Hematopoietic multipotent progenitor cell treated with erythropoietin and hydrocortisone succinate and interleukin-3 and kit ligand, for 6 days (in vitro differentiated cells): ENCODE measurements around the gene MEOX1.
"Not testable (repeated sequence)": the region's sequence is repeated elsewhere in the genome, so short reads cannot be mapped to it uniquely, and the experiment has no call there.

Experiments
- DNase-seq: peaks from one replicate; pipeline ENCODE4 v3.0.0-alpha.2; 2015

The MEOX1 gene

DNA sequence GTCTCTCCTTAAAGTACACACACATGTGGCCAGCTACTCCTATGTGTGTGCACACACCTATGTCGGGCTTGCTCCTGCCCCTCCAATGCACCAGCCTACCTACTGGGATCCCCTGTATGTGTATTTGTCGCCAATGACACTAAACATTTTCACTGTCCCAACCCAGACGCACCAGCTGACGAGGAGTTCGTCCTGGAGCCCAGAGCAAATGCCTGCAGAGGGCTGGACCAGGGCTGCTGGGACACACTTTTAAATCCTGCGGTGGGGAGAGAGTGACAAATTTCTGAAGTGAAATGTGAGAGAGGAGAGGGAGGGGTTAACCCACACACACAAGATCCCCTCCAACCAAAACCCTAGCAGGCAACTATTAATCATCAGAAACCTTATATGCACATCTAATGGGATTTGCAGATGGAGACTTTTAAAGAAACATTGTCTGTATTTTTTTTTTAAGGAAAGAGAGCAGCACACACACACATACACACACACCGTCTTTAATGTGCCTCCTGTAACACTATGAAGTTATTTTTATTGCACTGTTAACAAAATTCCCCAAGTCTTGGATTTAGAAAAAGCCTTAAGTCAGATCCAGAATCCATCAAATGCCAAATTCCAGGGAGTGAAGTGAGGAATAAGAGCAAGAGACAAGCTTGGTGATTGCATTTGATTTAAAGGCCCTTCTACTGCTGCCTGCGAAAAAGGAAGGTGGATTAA, at the start of gene MEOX1:
Gene MEOX1 (minus strand): TSS at position 224 of the 714 bp plus-strand sequence. CDS start 388 bp downstream, outside the sequence.
- DNase-seq = no peak

DNA sequence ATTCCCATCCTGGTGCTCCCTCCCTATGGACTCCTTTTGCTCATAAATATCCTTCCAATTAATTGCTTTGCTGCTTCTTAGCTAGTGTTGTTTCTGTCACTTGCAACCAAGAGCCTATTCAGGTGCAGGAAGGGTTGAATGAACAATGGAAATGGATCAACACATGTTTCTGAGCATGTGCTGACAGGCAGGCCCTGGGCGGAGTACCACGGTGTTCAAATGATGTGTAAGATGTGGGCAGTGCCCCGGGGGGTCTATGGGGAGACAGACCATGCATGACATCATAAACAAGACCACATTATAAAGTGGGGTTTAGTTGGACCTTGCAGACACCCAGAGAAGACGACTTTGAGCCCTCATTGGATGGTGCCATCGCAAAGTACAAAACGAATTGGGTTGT, 48.4 kb upstream of the MEOX1 start:
- no peak for DNase-seq

DNA sequence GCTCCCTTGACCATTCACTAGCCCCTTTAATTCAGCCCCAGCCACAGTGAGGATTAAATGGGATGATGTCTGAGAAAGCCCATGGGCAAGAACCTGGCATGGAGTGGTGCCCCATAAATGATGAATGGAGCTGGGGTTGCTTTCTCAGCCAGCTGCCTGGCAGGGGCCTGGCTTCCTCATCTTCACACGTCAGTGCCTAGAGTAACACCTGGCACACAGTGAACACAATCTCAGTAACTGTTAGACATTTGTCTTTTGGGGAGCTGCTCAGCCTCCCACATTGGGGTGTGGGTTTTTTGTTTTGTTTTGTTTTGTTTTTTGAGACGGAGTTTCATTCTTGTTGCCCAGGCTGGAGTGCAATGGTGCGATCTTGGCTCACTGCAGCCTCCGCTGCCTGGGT, 47.5 kb upstream of the MEOX1 start:
- no peak for DNase-seq

DNA sequence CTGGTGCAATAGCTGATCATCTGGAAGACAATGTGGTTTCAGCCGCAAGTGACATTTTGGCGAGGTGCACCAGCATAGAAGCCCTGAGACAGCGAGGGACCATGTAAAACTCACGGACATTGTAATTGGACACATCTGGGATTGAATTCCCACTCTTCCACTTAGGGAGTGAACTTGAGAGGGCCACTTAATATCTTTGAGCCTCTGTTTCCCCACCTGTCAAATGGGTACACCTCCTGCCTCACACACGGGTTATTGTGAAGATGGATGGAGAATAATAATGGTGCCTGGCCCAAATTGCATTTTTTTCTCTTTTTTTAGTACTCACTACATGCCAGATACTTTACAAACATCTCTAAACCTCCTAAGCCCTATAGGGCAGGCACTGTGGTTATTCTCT, 45.5 kb upstream of the MEOX1 start:
- no peak for DNase-seq

DNA sequence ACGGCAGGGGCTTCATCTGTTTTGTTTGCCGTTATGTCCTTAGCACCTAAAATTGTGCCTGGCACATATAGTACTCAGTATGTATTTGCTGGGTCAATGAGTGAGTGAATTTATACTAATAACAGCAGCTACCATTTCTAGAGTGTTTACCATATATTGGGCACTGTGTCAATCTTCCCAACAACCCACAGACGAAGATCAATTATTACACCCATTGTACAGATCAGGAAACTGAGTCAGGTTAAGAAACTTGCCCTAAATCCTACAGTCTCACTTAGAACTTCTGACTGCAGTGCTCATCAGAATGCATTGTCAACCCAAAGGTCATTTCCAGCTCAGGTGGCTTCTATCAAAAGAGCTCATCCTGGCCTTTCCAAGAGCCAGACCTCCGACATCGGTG, 44.5 kb upstream of the MEOX1 start:
- no peak for DNase-seq

DNA sequence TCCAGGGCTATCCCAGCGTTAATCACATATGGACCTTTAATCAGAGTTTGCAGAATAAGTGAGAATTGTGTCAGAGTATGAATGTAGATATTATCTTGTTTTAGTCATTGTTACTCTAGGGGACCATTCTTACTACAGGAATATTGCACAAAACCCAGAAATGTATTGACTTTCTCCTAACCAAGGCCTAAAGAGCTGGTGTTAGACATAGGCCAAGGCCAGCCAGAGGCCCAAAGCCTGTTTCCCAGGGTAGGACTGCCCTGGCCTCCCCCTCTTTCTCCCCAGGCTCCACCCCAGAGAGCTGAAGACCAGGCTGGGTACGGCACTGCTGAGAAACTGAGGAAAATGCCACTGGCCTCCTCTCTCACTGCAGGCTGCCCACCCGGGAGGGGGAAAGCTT, 41.9 kb upstream of the MEOX1 start:
- DNase-seq = no peak

DNA sequence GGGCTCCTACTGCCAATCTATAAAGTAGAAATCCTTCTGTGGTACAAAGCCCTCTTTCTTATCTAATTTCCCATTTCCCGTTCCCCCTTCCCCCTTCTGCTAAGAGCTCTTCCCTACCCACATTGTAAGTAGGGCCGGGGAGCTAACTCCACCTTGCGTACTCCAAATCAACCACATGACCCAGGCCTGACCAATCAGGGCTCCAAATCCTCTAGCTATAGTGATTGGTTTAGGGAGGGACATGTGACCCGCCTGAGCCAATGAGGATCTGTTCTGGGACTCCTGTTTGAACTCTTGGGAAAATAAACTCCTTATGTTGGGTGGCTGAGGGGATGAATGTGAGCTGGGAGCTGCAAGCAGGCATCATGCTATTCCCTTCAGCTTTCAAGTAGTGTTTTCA, 40.9 kb upstream of the MEOX1 start:
- peak; percentile 41 for DNase-seq

DNA sequence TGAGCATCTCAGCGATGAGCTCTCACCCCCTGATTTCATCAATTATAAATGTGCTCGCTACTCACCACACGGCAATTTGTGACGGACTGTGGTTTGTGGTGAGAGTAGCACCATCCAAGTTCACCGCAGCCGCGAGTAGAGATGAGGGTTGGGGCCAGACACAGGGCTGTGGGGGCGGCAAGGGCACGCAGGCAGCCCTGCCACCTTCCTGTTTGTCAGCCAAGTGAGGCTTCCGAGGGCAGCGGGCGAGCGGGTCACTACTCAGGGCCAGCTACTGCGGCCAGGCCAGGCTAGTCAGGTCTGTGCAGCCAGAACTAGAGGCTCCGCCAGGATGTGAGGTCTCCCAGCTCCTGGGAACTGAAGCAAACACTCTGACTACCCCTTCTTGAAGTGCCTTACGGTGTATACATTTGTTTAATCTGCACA, 39.6 kb upstream of the MEOX1 start:
- peak; percentile 77 for DNase-seq

DNA sequence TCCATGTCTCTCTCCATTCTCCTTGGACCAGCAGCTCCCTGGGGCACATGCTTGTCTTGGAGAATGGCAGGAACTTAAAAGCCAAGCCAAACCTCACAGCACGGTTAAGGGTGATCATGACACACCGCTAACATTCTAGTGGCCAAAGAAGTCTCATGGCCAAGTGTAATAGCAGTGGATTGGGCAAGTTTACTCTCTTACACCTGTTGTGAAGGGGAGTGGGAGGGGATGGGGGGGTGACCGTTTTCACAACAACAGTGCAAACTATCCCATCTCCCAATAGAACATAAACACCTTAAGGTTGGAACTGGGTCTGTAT, 37.7 kb upstream of the MEOX1 start:
- DNase-seq = no peak

DNA sequence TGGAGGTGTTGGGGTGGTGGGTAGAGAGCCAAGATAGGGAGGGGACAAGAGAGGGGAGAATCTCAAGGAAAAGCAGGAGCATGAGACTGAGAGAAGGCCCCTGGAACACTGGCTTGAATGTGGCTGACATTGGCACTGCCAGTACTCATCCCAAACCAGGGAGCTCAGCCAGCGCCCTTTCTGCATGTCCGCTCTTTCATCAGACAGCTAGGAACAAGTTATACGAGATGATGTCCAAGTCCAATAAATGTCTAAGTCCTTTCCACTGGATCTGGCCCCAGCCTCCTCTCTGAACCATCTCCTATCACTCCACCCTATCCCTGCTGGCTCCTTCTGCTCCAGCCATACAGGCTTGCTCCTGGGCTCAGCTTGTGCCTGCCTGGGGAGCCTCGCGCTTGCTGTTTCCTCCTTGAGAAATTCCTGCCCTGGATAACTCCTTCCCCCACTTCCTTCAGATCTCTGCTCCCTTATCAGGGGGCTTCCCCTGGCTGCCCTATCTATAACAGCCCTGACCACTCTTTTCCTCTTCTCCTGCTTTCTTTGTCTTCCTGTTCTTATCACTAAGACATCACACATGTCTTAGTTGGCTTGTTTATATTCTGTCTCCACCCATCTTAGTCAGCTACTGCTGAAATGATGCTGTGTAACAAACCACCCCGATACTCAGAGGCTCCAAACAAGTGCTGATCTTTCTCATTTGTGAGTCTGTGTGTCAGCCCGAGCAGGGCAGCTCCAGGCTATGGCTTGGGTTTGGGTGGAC, 37.1 kb upstream of the MEOX1 start:
- no peak for DNase-seq

DNA sequence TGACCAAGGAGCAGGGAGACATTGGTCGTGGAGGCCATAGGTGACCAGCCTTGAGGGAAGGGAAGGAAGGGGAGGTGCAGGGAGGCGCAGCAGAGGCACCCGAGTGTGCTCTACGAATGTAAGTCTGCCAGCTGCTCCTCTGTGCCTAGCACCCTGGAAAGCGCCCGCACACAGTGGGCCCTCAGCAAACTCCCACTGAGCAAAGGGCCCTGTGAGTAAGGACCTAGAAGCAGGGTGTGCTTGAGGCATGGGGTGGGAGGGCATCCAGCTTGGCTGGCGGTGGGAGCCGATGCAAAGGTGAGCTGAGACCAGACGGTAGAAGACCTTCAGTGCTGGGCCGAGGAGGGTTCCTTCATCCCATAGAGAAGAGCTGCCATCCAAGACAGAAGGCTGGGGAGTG, 36.2 kb upstream of the MEOX1 start:
- DNase-seq = no peak

DNA sequence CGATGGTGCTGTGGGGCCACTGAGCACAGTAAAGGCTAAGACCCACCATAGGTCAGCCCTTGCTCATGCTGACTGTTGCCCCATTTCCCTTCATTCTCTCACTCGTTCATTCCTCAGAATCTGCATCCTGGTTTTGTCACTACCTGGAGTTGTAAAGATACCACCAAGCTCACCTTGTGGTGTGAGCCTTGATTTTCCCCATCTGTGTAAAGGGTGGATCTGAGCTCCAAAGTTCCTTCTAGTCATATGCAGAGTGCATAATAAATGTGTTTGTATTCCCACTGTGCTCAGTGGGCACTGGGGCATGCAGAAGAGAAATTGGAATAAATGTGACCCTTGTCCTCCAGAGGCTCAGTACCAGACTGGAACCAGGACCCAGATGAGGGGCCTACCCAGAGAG, 35.2 kb upstream of the MEOX1 start:
- DNase-seq = no peak

DNA sequence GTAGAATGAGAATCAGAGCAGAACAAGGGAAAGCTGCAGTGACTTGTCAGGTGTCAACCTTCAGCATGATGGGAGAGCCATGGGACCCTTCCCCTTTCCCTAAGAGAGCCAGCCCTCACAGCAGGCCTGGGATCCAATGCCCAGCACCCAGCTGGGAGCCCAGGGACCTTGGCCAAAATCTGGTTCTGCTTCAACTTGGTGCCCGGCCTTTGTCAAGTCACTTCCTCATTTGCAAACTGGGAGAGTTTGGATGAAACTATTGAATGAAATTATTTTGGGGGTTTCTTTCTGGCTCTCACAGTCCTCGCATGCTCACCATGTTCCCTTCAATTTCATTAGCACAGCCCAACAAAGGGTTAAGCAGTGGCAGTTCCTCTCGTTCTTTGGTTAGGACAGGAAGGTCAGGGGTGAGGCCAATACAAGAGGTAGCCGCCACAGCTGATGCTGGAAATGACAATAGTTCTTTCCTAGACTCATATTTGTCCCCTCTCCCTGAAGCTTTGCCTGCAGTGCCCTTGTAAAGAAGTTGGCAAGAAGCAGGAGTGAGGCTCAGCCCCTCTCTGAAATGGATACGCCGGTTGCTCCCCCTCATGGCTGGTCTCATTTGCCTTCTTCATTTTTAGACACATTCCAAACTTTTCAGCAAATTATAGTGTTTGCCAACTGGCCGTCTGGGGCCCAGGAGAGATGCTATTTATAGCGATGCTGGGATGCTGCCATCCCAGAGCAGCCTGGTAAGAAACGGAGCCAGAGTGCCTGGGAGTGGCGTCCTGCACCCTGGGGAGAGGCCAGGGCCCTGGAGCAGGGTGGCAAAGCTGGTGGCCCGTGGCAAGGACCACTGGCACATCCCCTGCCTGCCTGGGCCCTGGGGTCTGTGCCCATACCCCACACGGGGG, 34.5 kb upstream of the MEOX1 start:
- DNase-seq = no peak

DNA sequence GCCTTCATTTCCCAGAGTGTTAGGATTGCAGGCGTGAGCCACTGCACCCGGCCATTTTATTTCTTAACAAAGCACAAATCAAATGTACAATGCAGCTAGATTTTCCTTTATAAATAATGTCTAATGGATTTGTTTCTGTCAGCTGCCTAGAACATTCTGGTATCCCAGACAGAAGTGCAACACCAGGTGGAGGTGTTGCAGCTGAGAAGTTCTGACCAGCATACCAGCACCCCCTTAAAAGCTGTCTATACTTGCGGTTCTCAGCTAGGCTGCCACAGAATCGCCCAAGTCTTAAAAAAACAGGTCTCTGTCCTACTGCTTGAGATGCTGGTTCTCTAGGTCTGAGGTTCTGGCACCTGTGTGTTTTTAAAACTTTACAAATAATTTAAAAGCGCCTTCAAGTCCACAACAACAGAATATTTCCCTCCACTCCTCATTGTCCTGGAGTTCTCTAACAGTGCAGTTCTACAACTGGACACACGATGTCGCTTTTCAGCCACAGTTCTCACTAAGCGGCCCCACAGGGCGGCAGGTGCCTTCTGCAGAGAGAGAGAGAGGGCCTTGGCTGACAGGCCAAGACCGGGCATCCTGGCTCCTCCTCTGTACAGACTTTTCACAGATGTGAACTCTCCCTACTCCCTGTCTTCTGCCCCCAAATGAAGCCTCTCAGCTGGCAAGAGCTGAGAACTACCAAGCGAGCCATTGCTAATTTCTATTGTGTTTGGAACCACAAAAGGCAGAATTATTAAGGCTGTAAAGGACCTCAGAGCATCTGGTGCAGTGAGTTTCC, 32.6 kb upstream of the MEOX1 start:
- DNase-seq = peak; percentile 90

DNA sequence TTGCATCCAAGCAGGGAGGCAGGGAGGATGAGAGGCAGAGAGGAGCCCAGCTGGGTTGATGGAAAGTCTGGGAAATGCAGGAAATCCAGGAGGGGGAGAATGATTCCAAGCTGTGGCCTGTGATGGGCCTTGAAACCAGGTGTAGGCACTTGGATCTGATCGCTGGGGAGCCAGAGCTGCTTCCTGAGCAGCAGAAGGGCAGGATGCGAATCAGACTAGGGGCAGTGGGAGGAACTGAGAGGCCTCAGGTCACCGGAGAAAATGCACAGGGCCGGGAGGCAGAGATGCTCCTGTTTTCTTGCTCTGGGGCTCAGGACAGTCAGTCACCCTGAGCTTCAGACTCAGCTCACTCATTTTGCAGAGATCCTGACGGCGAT, 29.6 kb upstream of the MEOX1 start:
- no peak for DNase-seq

DNA sequence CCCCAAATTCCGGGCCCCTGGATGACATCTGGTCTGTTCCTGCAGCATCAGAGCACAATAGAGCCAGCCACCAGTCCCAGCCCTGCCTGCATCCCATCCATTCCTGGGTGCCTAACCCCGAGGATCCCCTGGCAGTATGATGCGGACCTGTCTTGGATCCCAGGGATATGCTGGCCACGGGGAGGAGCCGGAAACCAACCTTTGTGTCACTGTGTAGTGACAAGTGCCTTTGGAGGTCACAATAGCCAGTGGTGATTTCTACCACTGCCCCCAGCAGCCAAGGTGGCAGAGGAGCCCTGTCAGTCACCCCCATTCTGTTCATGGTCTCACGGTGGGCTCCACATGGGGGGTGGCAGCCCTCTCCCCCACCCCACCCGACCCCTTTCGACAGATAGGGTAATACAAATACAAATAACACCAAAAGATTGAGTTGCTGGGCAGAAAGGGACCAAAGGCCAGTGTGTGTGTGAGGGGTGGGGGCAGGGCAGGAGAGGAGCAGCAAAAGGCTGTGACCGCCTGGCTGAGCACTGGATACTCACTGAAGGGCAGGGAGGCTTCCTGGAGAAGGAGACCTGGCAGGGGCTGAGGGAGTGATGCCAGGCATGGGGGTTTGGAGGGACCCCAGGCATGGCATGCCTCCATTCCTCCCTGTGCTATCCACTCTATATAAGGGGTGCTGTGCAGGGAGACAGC, 29.0 kb upstream of the MEOX1 start:
- no peak for DNase-seq

DNA sequence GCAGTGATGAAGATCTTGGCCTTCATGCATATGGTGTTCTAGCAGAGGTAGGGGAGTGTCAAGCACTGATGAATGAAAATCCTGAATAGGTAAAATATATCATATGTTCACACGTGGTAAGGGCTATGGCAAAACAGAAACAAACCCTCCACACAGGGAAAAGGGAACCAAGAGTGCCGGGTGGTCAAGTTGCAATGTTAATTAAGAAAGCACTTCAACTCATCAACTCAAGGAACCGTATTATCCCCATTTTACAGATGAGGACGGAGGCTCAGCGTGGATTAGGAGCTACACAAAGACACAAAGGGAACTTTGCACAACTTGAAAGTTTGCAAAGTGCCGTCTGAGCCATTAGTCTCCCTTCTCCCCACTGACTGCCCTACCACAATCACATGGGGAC, 28.1 kb upstream of the MEOX1 start:
- DNase-seq = no peak

DNA sequence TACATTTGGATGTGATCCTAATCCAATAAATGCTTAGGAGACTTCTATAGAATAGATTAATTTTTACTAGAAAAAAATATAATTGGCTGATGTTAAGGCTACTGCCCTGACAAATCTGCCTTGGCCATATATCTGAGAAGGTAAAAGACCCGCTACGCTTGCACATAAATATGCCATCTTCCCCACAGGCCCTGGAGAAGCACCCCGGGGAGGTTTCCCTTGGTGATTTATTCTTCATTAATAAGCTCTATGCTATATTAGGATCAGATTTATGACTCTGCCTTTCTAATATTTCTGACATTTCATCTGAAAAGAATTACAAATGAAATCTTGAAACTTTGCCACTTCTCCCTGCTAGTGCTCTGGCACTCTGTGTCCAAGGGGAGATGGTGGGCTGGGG, 27.4 kb upstream of the MEOX1 start:
- DNase-seq = no peak

DNA sequence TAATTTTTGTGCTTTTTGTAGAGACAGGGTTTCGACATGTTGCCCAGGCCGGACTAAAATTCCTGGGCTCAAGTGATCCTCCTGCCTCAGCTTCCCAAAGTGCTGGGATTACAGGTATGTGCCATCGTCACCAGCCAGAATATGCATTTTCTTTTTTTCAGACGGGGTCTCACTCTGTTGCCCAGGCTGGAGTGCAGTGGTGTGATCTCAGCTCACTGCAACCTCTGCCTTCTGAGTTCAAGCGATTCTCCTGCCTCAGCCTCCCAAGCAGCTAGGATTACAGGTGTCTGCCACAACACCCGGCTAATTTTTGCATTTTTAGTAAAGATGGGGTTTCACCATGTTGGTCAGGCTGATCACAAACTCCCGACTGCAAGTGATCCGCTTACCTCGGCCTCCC, 25.2 kb upstream of the MEOX1 start:
- not testable (repeated sequence) for DNase-seq

DNA sequence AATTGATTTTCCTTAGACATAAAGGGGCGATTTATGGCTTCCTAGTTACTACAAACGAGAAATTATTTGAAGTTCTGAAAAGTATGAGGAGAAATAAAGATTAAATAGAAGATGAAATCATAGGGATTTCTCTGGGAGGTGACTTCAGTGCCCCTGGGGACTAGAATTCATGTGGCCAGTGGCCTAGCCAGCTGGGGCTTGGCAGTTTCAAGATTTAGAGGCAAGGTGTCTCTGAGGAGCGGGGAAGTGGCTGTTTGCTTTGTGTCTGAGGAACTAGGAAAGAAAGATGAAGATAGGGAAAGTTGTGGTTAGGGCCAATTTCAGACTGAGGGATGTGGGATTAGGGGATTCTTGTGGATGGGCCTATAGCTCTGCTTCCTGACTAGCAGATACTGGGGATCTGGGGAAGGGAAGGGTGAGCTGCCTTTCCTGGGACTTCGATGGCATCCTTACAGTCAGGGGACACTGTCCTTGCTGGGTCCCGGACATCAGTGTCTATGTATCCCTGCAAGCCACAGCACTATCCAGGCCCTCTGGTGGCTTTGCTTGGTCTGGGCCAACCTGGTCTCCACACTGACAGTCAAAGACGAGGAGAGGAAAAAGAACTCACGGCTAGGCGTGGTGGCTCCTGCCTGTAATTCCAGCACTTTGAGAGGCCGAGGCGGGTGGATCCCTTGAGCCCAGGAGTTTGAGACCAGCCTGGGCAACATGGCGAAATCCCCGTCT, 22.4 kb upstream of the MEOX1 start:
- DNase-seq = no peak

DNA sequence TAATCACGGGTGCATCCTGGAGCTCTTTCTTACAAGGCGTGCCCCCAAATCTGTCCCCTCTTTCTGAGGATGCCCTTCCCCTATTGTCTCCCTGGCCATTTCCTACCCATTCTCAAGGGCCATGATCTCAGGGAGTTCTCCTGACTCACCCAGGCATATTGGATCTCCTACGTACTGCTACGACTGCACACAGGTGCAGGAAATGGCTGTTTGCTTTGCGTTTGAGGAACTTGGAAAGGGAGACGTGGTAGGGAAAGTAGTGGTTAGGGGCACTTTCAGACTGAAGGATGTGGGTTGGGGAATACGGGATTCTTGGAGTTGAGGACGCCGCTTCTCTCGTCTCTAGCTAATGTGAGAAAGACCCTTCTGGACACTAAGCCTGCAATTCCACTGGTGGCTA, 18.7 kb upstream of the MEOX1 start:
- no peak for DNase-seq

DNA sequence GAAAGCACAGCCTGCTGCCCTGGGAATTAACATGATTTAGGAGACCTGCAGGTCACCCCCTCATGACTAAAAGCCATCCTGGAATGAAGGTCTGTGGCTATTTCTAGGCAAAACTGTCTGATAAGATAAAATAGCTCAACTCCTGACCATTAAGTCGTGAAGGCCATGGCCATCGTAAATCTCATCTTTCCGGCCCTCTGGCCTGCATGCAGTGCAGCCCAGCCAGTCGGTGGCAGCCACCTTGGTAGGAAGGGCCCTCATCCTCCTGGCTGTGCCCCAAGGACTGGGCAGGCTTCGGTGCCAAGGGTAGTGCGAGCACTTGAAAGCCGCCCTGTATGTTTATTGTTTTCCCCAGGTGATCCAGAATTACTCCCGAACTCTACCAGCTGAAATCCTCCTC, 18.2 kb upstream of the MEOX1 start:
- no peak for DNase-seq
